ENCODE data around the gene KIRREL2. TPM values are rescaled to one million over a fixed set of nuclear protein-coding genes. Genes with fewer than 3 reads are reported as not detected.

KIRREL2 gene
- total RNA-seq, 1 donor from 2014 or later, result not detected

DNA sequence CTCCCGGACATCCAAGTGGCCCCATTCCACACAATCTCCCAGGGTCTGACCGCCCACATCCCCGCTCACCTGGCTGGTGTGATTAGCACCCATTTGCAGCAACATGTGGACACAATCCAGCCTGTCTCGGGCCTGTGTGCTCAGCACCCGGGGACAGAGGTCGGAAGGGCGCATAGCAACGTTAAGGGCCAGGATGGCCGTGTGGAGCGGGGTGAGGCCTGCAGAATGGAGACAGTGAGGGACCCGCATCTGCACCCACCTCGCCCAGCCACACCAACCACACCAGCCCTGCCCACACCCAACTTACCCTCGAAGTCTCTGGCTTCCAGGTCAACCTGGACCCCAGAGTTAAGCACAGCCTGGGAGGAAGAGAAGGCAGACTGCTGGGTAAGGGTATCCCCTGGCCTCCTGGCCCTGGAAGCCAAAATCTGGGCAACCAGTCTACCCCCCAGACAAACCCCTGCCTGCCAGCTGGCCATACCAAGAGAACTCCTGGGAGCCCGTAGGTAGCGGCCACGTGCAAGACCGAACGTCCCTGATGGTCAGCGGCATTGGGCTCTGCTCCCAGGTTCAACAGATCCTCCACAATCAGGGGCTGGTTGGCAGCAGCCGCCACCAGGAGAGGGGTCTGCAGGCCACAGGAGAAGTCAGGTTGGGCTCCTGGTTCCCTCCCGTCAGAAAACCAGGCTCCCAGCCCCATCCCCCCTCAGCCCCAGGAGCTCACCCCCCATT is 39.4 kb downstream of the KIRREL2 start:
- peaks cover 33% of the 10 kb centered on the region for H3K4me1 ChIP-seq
- TF ChIP-seq, protein P1, sequence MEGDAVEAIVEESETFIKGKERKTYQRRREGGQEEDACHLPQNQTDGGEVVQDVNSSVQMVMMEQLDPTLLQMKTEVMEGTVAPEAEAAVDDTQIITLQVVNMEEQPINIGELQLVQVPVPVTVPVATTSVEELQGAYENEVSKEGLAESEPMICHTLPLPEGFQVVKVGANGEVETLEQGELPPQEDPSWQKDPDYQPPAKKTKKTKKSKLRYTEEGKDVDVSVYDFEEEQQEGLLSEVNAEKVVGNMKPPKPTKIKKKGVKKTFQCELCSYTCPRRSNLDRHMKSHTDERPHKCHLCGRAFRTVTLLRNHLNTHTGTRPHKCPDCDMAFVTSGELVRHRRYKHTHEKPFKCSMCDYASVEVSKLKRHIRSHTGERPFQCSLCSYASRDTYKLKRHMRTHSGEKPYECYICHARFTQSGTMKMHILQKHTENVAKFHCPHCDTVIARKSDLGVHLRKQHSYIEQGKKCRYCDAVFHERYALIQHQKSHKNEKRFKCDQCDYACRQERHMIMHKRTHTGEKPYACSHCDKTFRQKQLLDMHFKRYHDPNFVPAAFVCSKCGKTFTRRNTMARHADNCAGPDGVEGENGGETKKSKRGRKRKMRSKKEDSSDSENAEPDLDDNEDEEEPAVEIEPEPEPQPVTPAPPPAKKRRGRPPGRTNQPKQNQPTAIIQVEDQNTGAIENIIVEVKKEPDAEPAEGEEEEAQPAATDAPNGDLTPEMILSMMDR (IDR thresholded peaks at IDR 0.05; ENCODE audit: borderline replicate concordance), result no peak
- H3K36me3 ChIP-seq, result peaks cover 49% of the 10 kb centered on the region
- no peaks in the 10 kb centered on the region for H3K9me3 ChIP-seq (replicated peaks)
- DNase-seq, result no peak
- intact Hi-C loops (cut with micrococcal nuclease), result no loop called here
- H3K27me3 ChIP-seq (ENCODE audit: low read depth), result no peaks in the 10 kb centered on the region
- H3K4me3 ChIP-seq, result no peak overlapping the region
- no peak overlapping the region for H3K27ac ChIP-seq (replicated peaks)

DNA sequence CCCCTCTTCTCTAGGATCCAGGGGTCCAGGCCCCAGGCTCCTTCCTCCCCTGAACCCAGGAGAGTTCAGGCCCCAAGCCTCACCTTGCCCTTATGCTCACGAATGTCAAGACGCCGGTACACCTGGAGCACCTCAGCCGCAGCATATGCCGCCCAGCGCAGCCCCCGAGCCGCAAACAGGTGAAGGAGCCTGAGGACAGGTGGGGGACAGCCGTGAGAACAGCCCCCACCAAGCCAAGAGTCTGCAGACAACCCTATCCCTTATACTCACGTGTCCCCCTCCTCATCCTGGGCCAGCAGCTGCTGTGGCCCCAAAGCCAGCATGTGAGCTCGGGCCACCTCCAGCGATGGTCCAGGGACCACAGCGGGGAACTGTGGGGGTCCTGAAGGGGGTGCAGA is 39.9 kb downstream of the KIRREL2 start:
- intact Hi-C loops (cut with micrococcal nuclease), result no loop called here
- H3K27me3 ChIP-seq (ENCODE audit: low read depth), result no peaks in the 10 kb centered on the region
- H3K27ac ChIP-seq (replicated peaks), result no peak overlapping the region
- no peaks in the 10 kb centered on the region for H3K9me3 ChIP-seq (replicated peaks)
- H3K36me3 ChIP-seq, result peaks cover 49% of the 10 kb centered on the region
- TF ChIP-seq, protein P1 (IDR thresholded peaks at IDR 0.05; ENCODE audit: borderline replicate concordance), result no peak
- DNase-seq, result no peak
- peaks cover 33% of the 10 kb centered on the region for H3K4me1 ChIP-seq
- no peak overlapping the region for H3K4me3 ChIP-seq

DNA sequence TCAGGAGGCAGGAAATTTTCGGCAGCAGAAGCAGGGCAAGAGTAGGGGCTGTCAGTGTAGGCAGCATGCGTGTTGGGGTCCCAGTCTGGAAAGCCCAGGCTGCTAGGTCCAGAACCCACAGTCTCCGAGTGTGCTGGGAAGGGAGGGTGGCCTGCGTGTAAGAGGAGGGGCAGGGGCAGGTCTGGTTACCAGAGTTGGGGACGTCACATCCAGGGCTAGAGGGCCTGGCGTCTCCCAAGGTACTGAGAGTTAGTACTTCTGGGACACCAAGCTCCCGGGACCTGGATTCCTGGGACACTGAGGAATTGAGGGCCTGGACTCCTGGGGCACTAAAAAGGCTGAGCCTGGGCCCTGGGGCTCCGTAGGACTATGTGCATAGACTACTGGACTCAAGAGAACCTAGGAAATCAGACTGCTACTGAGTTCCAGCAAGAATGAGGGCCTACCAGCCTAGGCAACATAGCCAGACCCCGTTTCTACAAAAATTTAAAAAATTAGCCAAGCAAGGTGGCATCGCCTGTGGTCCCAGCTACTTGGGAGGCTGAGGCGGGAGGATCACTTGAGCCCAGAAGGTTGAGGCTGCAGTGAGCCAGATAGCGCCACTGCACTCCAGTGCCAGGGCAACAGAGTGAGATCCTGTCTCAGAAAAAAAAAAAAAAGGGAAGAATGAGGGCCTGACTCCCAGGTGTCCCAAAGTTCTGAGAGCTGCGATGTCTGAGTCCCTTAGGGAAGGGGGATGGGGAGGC is 41.2 kb downstream of the KIRREL2 start:
- H3K27me3 ChIP-seq (ENCODE audit: low read depth), result no peaks in the 10 kb centered on the region
- TF ChIP-seq, protein P1 (IDR thresholded peaks at IDR 0.05; ENCODE audit: borderline replicate concordance), result no peak
- H3K9me3 ChIP-seq (replicated peaks), result no peaks in the 10 kb centered on the region
- intact Hi-C loops (cut with micrococcal nuclease), result no loop called here
- peak overlapping the region; percentile 77 for H3K27ac ChIP-seq (replicated peaks)
- peak overlapping the region; percentile 86 for H3K4me3 ChIP-seq
- H3K4me1 ChIP-seq, result peaks cover 33% of the 10 kb centered on the region
- H3K36me3 ChIP-seq, result peaks cover 38% of the 10 kb centered on the region
- DNase-seq, result no peak

DNA sequence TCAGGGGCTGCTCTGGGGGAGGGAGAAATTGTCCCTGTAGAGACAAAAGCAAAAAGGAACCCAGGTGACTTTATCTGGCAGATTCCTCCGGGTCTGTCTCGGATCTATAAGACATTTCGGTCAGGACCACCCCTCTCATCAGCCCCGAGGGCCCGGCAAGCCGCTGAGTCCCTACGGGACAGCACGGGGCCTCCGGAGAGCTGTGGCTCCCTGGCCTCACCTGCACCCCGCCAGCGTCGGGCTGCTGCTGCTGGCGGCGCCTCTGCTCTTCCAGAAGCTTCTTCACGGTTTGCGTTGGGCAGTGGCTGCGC is 41.7 kb downstream of the KIRREL2 start:
- TF ChIP-seq, protein P1 (IDR thresholded peaks at IDR 0.05; ENCODE audit: borderline replicate concordance), result no peak
- no peak for DNase-seq
- Histone ChIP-seq H3K27me3 (ENCODE audit: low read depth) (no peaks in the 10 kb centered on the region), H3K9me3 (replicated peaks) (no peaks in the 10 kb centered on the region), H3K27ac (replicated peaks) (peak overlapping the region; percentile 77), H3K36me3 (peaks cover 33% of the 10 kb centered on the region), H3K4me1 (peaks cover 33% of the 10 kb centered on the region), H3K4me3 (peak overlapping the region; percentile 86)
- intact Hi-C loops (cut with micrococcal nuclease), result no loop called here

DNA sequence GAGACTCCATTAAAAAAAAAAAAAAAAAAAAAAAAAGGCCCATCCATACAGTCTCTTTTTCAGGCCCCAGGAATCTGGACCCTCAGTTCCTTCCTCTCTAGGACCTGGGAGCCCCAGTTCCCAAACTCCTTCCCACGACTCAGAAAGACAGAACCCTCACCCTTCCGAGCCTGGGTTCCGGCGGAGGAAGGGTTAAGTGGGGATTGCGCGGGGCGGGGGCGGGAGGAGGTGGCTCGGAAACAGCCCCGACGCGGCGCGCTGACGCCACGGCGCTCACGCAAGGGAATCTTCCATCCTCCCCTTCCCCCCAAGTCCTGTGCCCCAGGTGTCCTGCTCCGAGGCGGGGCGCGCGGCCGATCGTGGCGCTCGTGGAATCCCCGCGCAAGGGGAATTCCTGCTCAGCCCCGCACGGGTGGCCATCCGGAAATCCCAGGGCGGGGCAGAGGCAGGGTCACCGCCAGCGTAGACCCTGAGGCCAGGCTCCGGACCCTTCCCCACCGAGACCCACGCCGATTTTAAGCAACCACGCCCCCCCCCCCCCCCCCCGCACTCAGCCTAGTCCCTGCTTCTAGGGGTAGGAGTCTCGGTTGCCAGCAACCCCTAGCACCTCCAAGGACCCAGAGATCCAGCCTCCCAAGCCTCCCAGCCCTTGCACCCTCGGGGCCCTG is 43.0 kb downstream of the KIRREL2 start:
- peak; percentile 82 for DNase-seq
- Histone ChIP-seq H3K27ac (replicated peaks) (peak overlapping the region; percentile 77), H3K4me1 (peaks cover 33% of the 10 kb centered on the region), H3K9me3 (replicated peaks) (no peaks in the 10 kb centered on the region), H3K36me3 (peaks cover 21% of the 10 kb centered on the region), H3K27me3 (ENCODE audit: low read depth) (no peaks in the 10 kb centered on the region), H3K4me3 (peak overlapping the region; percentile 86)
- TF ChIP-seq, protein P1 (IDR thresholded peaks at IDR 0.05; ENCODE audit: borderline replicate concordance), result no peak
- intact Hi-C loops (cut with micrococcal nuclease), result no loop called here

Measured in left ventricle myocardium inferior (tissue), 1 donor.